GM23338 (cell line): ENCODE results near the gene GRIK4. TPM values are rescaled to one million over a fixed set of nuclear protein-coding genes. Genes with fewer than 3 reads are reported as not detected.

Source experiments
- ATAC-seq: fragments of 200-7000 bp; cut with Tn5 transposase; 3 replicates; pipeline ENCODE4 v1.9.1; 2020
- DNase-seq: peaks from one replicate; pipeline ENCODE4 v3.0.0-alpha.2; 2015; ENCODE audit warnings: low spot score
- H2AFZ ChIP-seq: fragments of 200-600 bp; sonication (generic); 2 replicates; pipeline ENCODE4 v1.8.0; 2016; ENCODE audit warnings: antibody characterized with exemption, mild to moderate bottlenecking, moderate library complexity
- H3F3A ChIP-seq: fragments of 200-600 bp; sonication (generic); replicated peaks from 2 replicates; pipeline ENCODE4 v1.8.0; 2017; ENCODE audit warnings: antibody characterized with exemption, mixed run types, low read depth
- H3K27ac ChIP-seq: fragments of 200-600 bp; sonication (generic); 2 replicates; pipeline ENCODE4 v1.6.1; 2016; ENCODE audit warnings: low read depth
- H3K27me3 ChIP-seq: fragments of 200-600 bp; sonication (generic); 2 replicates; pipeline ENCODE4 v1.8.0; 2016; ENCODE audit warnings: mild to moderate bottlenecking, mixed run types, moderate library complexity; ENCODE audit not compliant: insufficient read depth
- H3K36me3 ChIP-seq: fragments of 200-600 bp; sonication (generic); 2 replicates; pipeline ENCODE4 v1.8.0; 2016; ENCODE audit warnings: mild to moderate bottlenecking; ENCODE audit not compliant: insufficient read depth
- H3K4me1 ChIP-seq: fragments of 200-600 bp; sonication (generic); 2 replicates; pipeline ENCODE4 v1.8.0; 2016; ENCODE audit warnings: mild to moderate bottlenecking, moderate library complexity; ENCODE audit not compliant: insufficient read depth
- H3K4me2 ChIP-seq: fragments of 200-600 bp; sonication (generic); 2 replicates; pipeline ENCODE4 v1.7.1; 2017; ENCODE audit warnings: mixed run types
- H3K4me3 ChIP-seq: fragments of 200-600 bp; sonication (generic); 2 replicates; pipeline ENCODE4 v1.6.1; 2016; ENCODE audit warnings: mixed run types
- H3K79me2 ChIP-seq: fragments of 200-600 bp; sonication (generic); replicated peaks from 2 replicates; pipeline ENCODE4 v1.8.0; 2017; ENCODE audit warnings: mild to moderate bottlenecking; ENCODE audit not compliant: insufficient read depth
- H3K9me2 ChIP-seq: fragments of 200-600 bp; sonication (generic); 2 replicates; pipeline ENCODE4 v1.8.0; 2017; ENCODE audit not compliant: insufficient read depth
- H4K20me1 ChIP-seq: fragments of 200-600 bp; sonication (generic); replicated peaks from 2 replicates; pipeline ENCODE4 v1.8.0; 2017; ENCODE audit warnings: mild to moderate bottlenecking; ENCODE audit not compliant: insufficient read depth
- H3K27ac Mint-ChIP-seq: 2 replicates; pipeline ENCODE4 v1.8.0; 2020; ENCODE audit warnings: inconsistent platforms, mild to moderate bottlenecking, moderate library complexity, mixed read lengths
- H3K27me3 Mint-ChIP-seq: 3 replicates; pipeline ENCODE4 v1.8.0; 2022; ENCODE audit warnings: low read depth, mild to moderate bottlenecking, moderate library complexity, mixed read lengths, inconsistent platforms; ENCODE audit not compliant: insufficient read depth, poor library complexity
- H3K36me3 Mint-ChIP-seq: 3 replicates; pipeline ENCODE4 v1.8.0; 2021; ENCODE audit warnings: low read depth, mild to moderate bottlenecking, inconsistent platforms, moderate library complexity, mixed read lengths
- H3K4me1 Mint-ChIP-seq: 3 replicates; pipeline ENCODE4 v1.8.0; 2020; ENCODE audit warnings: mild to moderate bottlenecking, inconsistent platforms, mixed read lengths
- H3K4me3 Mint-ChIP-seq: 3 replicates; pipeline ENCODE4 v1.8.0; 2021; ENCODE audit warnings: moderate library complexity, mild to moderate bottlenecking, inconsistent platforms, mixed read lengths
- H3K9me3 Mint-ChIP-seq: 3 replicates; pipeline ENCODE4 v1.8.0; 2020; ENCODE audit warnings: moderate library complexity, mild to moderate bottlenecking, inconsistent platforms, mixed read lengths
- CREB1 ChIP-seq: fragments of 250-450 bp; sonication (Bioruptor Pico); IDR thresholded peaks from 2 replicates; pipeline ENCODE4 v1.5.0; 2020; ENCODE audit warnings: low read depth, mild to moderate bottlenecking, moderate library complexity
- CTCF ChIP-seq, 2 experiments: fragments of 200-600 bp in 1 of 2; sonication (generic) in 1 of 2; conservative IDR thresholded peaks; 2 replicates each; pipeline versions ENCODE4 v1.5.1 to v1.6.1; 2016 to 2017; ENCODE audit warnings: antibody characterized with exemption in 2 of 2, low read depth in 2 of 2, mild to moderate bottlenecking in 2 of 2, moderate library complexity in 1 of 2
- ETS1 ChIP-seq: IDR thresholded peaks from 2 replicates; pipeline ENCODE4 v1.6.1; 2016; ENCODE audit warnings: antibody characterized with exemption
- EZH2 ChIP-seq: fragments of 200-600 bp; sonication (generic); IDR thresholded peaks from one replicate; pipeline ENCODE4 v1.8.0; 2017; ENCODE audit warnings: antibody characterized with exemption, mild to moderate bottlenecking, low read depth; ENCODE audit not compliant: unreplicated experiment
- EZH2phosphoT487 ChIP-seq: fragments of 200-600 bp; sonication (generic); IDR thresholded peaks from one replicate; pipeline ENCODE4 v1.8.1; 2018; ENCODE audit warnings: antibody characterized with exemption; ENCODE audit not compliant: unreplicated experiment
- JUNB ChIP-seq: IDR thresholded peaks from one replicate; pipeline ENCODE4 v1.6.1; 2016; ENCODE audit warnings: antibody characterized with exemption; ENCODE audit not compliant: unreplicated experiment
- NANOG ChIP-seq: IDR thresholded peaks from 2 replicates; pipeline ENCODE4 v1.6.1; 2016; ENCODE audit warnings: antibody characterized with exemption, borderline replicate concordance
- POLR2AphosphoS5 ChIP-seq: IDR thresholded peaks from 2 replicates; pipeline ENCODE4 v1.6.1; 2016; ENCODE audit warnings: antibody characterized with exemption, low read depth
- REST ChIP-seq: IDR thresholded peaks from one replicate; pipeline ENCODE4 v1.6.1; 2018; ENCODE audit warnings: antibody characterized with exemption; ENCODE audit not compliant: unreplicated experiment
- STAT1 ChIP-seq: IDR thresholded peaks from one replicate; pipeline ENCODE4 v1.6.1; 2016; ENCODE audit warnings: antibody characterized with exemption; ENCODE audit not compliant: unreplicated experiment
- ZNF114 ChIP-seq: fragments of 250-450 bp; sonication (Bioruptor Pico); IDR thresholded peaks from 2 replicates; pipeline ENCODE4 v1.5.0; 2020; ENCODE audit warnings: mild to moderate bottlenecking, moderate library complexity
- ZNF331 ChIP-seq: fragments of 250-450 bp; sonication (Bioruptor Pico); IDR thresholded peaks from 2 replicates; pipeline ENCODE4 v1.5.0; 2020; ENCODE audit warnings: low read depth, mild to moderate bottlenecking, moderate library complexity
- ZNF462 ChIP-seq: fragments of 250-450 bp; sonication (Bioruptor Pico); IDR thresholded peaks from 2 replicates; pipeline ENCODE4 v1.5.0; 2020; ENCODE audit warnings: mild to moderate bottlenecking, moderate library complexity
- polyA plus RNA-seq: library from polyadenylated mRNA; unstranded; fragments of >200 nt; fragmentation: Nextera tagmentation; extraction: Ambion mirVana; gene quantifications from 2 replicates; pipeline ENCODE4 v1.2.1, GENCODE V29; 2016
- total RNA-seq: library from RNA; depleted of rRNA; stranded (reverse); fragments of >200 nt; shearing (Covaris generic); gene quantifications from 2 replicates; pipeline ENCODE4 v1.2.3, GENCODE V29; 2014

GRIK4 gene
- total and polyA plus RNA-seq, 2 experiments from 2014 or later = 0.63 to 2.2 TPM

GRCh38 chr11:120668537-120668936 is 157.0 kb downstream of the GRIK4 start:
- no peak overlapping the region for H3K4me2 ChIP-seq
- H3K36me3 ChIP-seq = no peaks in the 10 kb centered on the region; the same call in 1 of the 2 replicates
- no peak overlapping the region for H2AFZ ChIP-seq
- H3K27me3 Mint-ChIP-seq = peaks cover 2% of the 10 kb centered on the region
- H3K4me1 Mint-ChIP-seq = peaks cover 3% of the 10 kb centered on the region
- H3K9me3 Mint-ChIP-seq = peaks cover 3% of the 10 kb centered on the region; the same call in 1 of the 3 replicates
- DNase-seq (no peak), ATAC-seq (no peak)
- H3K79me2 ChIP-seq = no peaks in the 10 kb centered on the region
- H3K4me1 ChIP-seq = no peaks in the 10 kb centered on the region
- H4K20me1 ChIP-seq = peaks cover 2% of the 10 kb centered on the region; the same call in 1 of the 2 replicates
- no peaks in the 10 kb centered on the region for H3F3A ChIP-seq
- no peak for TF ChIP-seq ZNF114 (CRISPR knock-in tag)
- no peak for TF ChIP-seq ETS1
- TF ChIP-seq EZH2phosphoT487 = no peak
- no peak for TF ChIP-seq JUNB
- no peak for TF ChIP-seq CTCF (conservative IDR thresholded peaks at IDR 0.05; ENCODE audit: low read depth in 2 of 2)
- no peak for TF ChIP-seq NANOG
- TF ChIP-seq ZNF331 = no peak
- no peak for TF ChIP-seq CREB1 (CRISPR knock-in tag)
- no peak for TF ChIP-seq EZH2
- no peak for TF ChIP-seq POLR2AphosphoS5
- no peak for TF ChIP-seq ZNF462 (CRISPR knock-in tag)
- TF ChIP-seq STAT1 = no peak
- no peak for TF ChIP-seq REST
- no peak overlapping the region for H3K4me3 Mint-ChIP-seq
- H3K27me3 ChIP-seq = no peaks in the 10 kb centered on the region
- H3K27ac ChIP-seq = no peak overlapping the region
- H3K4me3 ChIP-seq = no peak overlapping the region
- H3K9me2 ChIP-seq = no peaks in the 10 kb centered on the region
- no peaks in the 10 kb centered on the region; the same call in 2 of the 3 replicates for H3K36me3 Mint-ChIP-seq
- H3K27ac Mint-ChIP-seq = no peak overlapping the region
